ENCODE data around the gene TMEM106A.
"Not testable (repeated sequence)": the region's sequence is repeated elsewhere in the genome, so short reads cannot be mapped to it uniquely, and the experiment has no call there.

TMEM106A gene

GRCh38 chr17:43228020-43228782, 16.5 kb downstream of the TMEM106A start, which contains the start of gene CCDC200:
Gene CCDC200, minus strand, starts transcription at chr17:43228623. Its CDS starts 69 bp downstream, at chr17:43228554.
- TF ChIP-seq GATA2, GATA3 (IDR thresholded peaks at IDR 0.05; ENCODE audit: low read depth, low read length): not testable (repeated sequence)

- TF ChIP-seq GATA2, GATA3 (IDR thresholded peaks at IDR 0.05; ENCODE audit: low read depth, low read length): not testable (repeated sequence)
Observed at GRCh38 chr17:43233877-43234276, 22.2 kb downstream of the TMEM106A start, which contains the start of gene RNU2-1. Gene RNU2-1, minus strand, starts transcription at chr17:43233977.

Measured in SH-SY5Y (cell line).